Fibroblast of mammary gland (primary cell): Measurements from ENCODE around the gene MACIR.

Source experiments
- DNase-seq: peaks from one replicate; pipeline ENCODE4 v3.0.0-alpha.2; 2010; ENCODE audit warnings: low read depth
- H3K4me3 ChIP-seq: 2 replicates; pipeline ENCODE4 v1.5.1; 2011; ENCODE audit warnings: low read depth, mild to moderate bottlenecking, low read length, moderate library complexity; ENCODE audit not compliant: control insufficient read depth
- CTCF ChIP-seq: conservative IDR thresholded peaks from 2 replicates; pipeline ENCODE4 v1.5.1; 2011; ENCODE audit warnings: low read depth, low read length, inconsistent platforms; ENCODE audit not compliant: control insufficient read depth, insufficient read depth

The MACIR gene

DNA sequence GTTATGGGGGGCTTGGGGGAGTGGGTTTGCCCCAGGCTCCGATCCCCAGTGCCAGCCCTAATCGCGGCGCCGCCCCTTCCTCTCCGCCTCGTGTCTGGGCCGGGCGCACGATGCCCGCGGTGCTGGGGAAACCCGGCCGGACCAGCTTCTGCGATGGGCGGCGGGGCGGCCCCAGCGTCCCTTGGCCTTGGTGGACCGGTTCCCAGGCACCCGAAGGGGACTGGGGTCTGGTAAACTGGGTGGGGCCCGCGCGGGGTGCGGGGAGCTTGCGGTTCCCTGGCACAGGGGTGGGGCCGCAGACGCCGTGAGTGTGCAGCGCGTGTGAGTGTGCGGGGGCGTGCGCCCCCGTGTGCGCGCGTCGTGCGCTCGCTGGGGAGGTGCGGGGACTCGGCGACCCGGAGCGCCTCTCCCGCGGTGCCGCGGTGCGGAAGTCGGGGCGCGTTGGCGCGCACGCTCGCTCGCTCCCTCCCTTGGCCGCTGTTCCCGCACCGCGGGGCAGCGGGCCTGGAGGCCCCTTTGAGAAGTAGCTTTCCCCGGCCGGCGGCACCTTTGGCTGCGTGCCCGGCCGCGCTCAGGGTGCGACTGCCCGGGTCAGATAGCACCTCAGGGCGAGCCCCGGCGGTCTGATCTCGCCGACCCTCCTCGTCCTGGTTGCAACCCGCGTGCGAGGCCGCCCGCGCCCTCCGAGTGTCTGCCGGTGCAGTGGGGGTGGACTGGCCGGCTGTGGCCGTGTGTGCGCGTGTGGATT lies 568 bp downstream of the MACIR start:
- DNase-seq = peak; percentile 29
- TF ChIP-seq CTCF = no peak
- peak overlapping the region; percentile 76 for H3K4me3 ChIP-seq

- no peak for TF ChIP-seq CTCF
- DNase-seq = peak; percentile 29
- H3K4me3 ChIP-seq = peak overlapping the region; percentile 76
Measured at GRCh38 chr5:103259705-103260355, 1.3 kb downstream of the MACIR start.

DNA sequence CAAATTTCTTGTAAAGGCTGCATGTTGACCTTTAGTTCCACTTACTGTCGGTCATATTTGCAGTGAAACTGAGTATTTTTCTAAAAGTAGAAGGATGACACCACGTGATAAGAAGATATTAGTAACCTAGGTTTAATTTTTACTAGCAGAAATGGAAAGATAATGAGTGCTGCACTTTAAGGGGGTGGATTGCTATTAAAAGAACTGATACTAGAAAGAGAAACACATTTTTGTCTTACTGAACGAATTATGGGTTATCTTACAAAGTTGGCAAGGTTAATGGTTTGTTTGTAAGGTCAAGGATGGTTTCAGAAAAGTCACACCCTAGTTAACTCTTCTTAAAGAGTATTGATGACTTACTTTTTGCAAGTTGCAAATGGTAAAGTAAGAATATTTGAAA lies 2.4 kb downstream of the MACIR start:
- no peak overlapping the region for H3K4me3 ChIP-seq
- DNase-seq = no peak
- no peak for TF ChIP-seq CTCF

DNA sequence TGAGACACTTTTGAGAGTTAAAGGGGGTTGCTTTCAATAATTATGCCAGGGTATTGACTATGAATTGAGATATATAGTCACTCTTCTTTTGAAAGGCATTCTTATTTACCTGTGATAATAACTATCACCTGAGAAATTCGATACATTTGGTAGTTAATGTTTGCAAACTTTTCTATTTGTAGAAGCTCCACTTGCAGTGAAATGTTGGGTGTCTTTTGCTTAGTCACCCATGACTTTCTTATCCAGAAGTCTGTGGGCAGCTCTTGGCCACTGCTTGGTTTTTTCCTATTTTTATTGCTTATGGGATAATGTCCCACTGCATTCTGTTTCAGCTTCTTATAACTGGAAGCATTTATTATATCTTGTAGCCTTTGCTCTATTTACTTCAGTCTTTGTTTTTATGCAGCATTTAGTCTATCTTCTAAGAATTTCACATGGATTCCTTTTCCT lies 3.9 kb downstream of the MACIR start:
- TF ChIP-seq CTCF = no peak
- no peak overlapping the region for H3K4me3 ChIP-seq
- DNase-seq = peak; percentile 42

DNA sequence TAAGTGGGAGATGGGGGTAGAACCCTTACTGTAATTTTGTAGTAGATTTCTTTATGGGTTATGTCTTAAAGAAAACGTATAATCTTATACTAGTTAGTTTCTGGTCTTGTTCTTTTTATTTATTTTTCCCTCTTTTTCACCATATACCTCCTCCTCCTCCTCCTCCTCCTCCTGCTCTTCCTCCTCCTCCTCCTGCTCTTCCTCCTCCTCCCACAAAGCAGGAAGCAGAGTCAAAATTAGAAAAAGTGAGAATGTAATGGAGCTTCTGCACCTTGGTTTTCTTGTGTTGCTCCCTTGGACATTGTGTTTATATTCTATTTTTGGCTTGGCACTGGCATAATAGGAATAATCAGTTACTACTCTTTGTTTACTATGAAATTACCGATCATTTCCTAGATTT lies 4.5 kb downstream of the MACIR start:
- DNase-seq = no peak
- TF ChIP-seq CTCF = no peak
- H3K4me3 ChIP-seq = no peak overlapping the region

DNA sequence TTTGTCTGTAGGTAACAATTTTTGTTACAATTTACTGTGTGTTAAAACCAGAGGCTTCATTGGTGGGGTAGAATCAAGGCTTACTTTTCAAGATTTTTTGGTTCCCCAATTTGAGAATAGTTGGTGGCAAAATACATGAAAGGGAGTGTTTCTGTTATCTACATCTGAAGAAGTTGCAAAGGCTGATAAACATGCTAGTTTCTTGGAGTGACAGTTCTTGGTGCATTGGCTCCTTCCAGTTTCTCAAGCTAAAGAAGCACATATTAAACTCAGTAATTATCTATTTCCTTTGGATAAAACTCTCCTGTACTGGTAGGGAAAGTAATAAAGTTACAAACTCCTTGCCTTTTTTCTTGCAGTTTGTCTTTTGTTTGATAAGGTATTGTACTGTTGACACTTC lies 5.9 kb downstream of the MACIR start:
- TF ChIP-seq CTCF = no peak
- H3K4me3 ChIP-seq = no peak overlapping the region
- no peak for DNase-seq
